Liver (tissue), 9 donors: ENCODE measurements around the gene ZW10. TPM values are rescaled to one million over a fixed set of nuclear protein-coding genes. Genes with fewer than 3 reads are reported as not detected.
"Not testable (repeated sequence)": the region's sequence is repeated elsewhere in the genome, so short reads cannot be mapped to it uniquely, and the experiment has no call there.

Source experiments
- DNase-seq: peaks from one replicate; pipeline ENCODE4 v3.0.0-alpha.2; 2017; ENCODE audit warnings: low spot score
- H3K27ac ChIP-seq, 2 donors: one replicate each; pipeline ENCODE4 v1.7.0; 2013; ENCODE audit warnings: inconsistent platforms in 2 of 2, low read length in 2 of 2, control low read depth in 1 of 2, low read depth in 1 of 2, mild to moderate bottlenecking in 1 of 2
- H3K27me3 ChIP-seq, 4 donors: one replicate each; pipeline versions ENCODE4 v1.6.1 to v1.7.0; 2013; ENCODE audit warnings: low read length in 3 of 4, inconsistent platforms in 1 of 4, mild to moderate bottlenecking in 1 of 4, moderate library complexity in 1 of 4; ENCODE audit not compliant: control insufficient read depth in 4 of 4, insufficient read depth in 4 of 4
- H3K36me3 ChIP-seq, 4 donors: one replicate each; pipeline versions ENCODE4 v1.6.1 to v1.7.0; 2013; ENCODE audit warnings: low read length in 3 of 4, mild to moderate bottlenecking in 3 of 4, low read depth in 1 of 4, moderate library complexity in 1 of 4; ENCODE audit not compliant: control insufficient read depth in 4 of 4, insufficient read depth in 3 of 4
- H3K4me1 ChIP-seq, 4 donors: one replicate each; pipeline versions ENCODE4 v1.6.1 to v1.7.0; 2013; ENCODE audit warnings: low read length in 3 of 4, mild to moderate bottlenecking in 3 of 4, moderate library complexity in 1 of 4; ENCODE audit not compliant: control insufficient read depth in 4 of 4, insufficient read depth in 4 of 4
- H3K4me3 ChIP-seq, 3 donors: one replicate each; pipeline versions ENCODE4 v1.6.1 to v1.7.0; 2013; ENCODE audit warnings: low read length in 3 of 3, control low read depth in 1 of 3, low read depth in 1 of 3, mild to moderate bottlenecking in 1 of 3
- H3K9ac ChIP-seq, 2 donors: one replicate each; pipeline ENCODE4 v1.7.0; 2013; ENCODE audit warnings: low read length in 2 of 2, mild to moderate bottlenecking in 2 of 2, moderate library complexity in 2 of 2, control low read depth in 1 of 2, low read depth in 1 of 2
- H3K9me3 ChIP-seq, 4 donors: one replicate each; pipeline versions ENCODE4 v1.6.1 to v1.7.0; 2013; ENCODE audit warnings: low read length in 3 of 4; ENCODE audit not compliant: control insufficient read depth in 4 of 4
- EGR1 ChIP-seq, 2 donors: IDR thresholded peaks; 2 replicates each; pipeline ENCODE4 v1.6.1; 2016 to 2018; ENCODE audit warnings: antibody characterized with exemption in 2 of 2, low read depth in 2 of 2
- FOXA1 ChIP-seq: IDR thresholded peaks from 2 replicates; pipeline ENCODE4 v1.6.1; 2016; ENCODE audit warnings: antibody characterized with exemption
- FOXA2 ChIP-seq: IDR thresholded peaks from 2 replicates; pipeline ENCODE4 v1.6.1; 2016; ENCODE audit warnings: antibody characterized with exemption
- GABPA ChIP-seq, 2 donors: IDR thresholded peaks in 1 of 2; conservative IDR thresholded peaks in 1 of 2; 2 replicates each; pipeline ENCODE4 v1.6.1; 2016; ENCODE audit warnings: antibody characterized with exemption in 2 of 2, mild to moderate bottlenecking in 1 of 2, moderate library complexity in 1 of 2
- HNF4A ChIP-seq, 2 donors: conservative IDR thresholded peaks; 2 replicates each; pipeline ENCODE4 v1.6.1; 2016; ENCODE audit warnings: antibody characterized with exemption in 2 of 2, mild to moderate bottlenecking in 2 of 2
- HNF4G ChIP-seq: IDR thresholded peaks from 2 replicates; pipeline ENCODE4 v1.6.1; 2016; ENCODE audit warnings: antibody characterized with exemption
- JUND ChIP-seq, 2 donors: IDR thresholded peaks; 2 replicates each; pipeline ENCODE4 v1.6.1; 2016; ENCODE audit warnings: antibody characterized with exemption in 2 of 2
- NR2F2 ChIP-seq: IDR thresholded peaks from 2 replicates; pipeline ENCODE4 v1.6.1; 2016; ENCODE audit warnings: antibody characterized with exemption
- RAD21 ChIP-seq, 2 donors: IDR thresholded peaks; 2 replicates each; pipeline ENCODE4 v1.6.1; 2016; ENCODE audit warnings: antibody characterized with exemption in 2 of 2, mild to moderate bottlenecking in 2 of 2
- RXRA ChIP-seq, 2 donors: IDR thresholded peaks; 2 replicates each; pipeline ENCODE4 v1.6.1; 2017 to 2018; ENCODE audit warnings: antibody characterized with exemption in 2 of 2, mild to moderate bottlenecking in 1 of 2
- SP1 ChIP-seq: IDR thresholded peaks from 2 replicates; pipeline ENCODE4 v1.6.1; 2018; ENCODE audit warnings: antibody characterized with exemption, mild to moderate bottlenecking
- TAF1 ChIP-seq: conservative IDR thresholded peaks from 2 replicates; pipeline ENCODE4 v1.6.1; 2016; ENCODE audit warnings: antibody characterized with exemption, mild to moderate bottlenecking
- YY1 ChIP-seq: IDR thresholded peaks from 2 replicates; pipeline ENCODE4 v1.6.1; 2016; ENCODE audit warnings: antibody characterized with exemption, mild to moderate bottlenecking
- WGBS: extraction: QIAGEN DNeasy Blood & Tissue Kit; methylation state at CpG from one replicate; pipeline ENCODE4 v1.1.7; 2013; 5-methylcytosine and 5-hydroxymethylcytosine counted together
- polyA plus RNA-seq, 2 donors: library from polyadenylated mRNA; stranded (reverse) in 1 of 2; unstranded in 1 of 2; fragments of 200-250 nt in 1 of 2; fragments of >200 nt in 1 of 2; fragmentation: Nextera tagmentation in 1 of 2; extraction: Ambion mirVana in 1 of 2; gene quantifications; one replicate each; pipeline versions ENCODE4 v1.2.1 to v1.2.3, GENCODE V29; 2013 to 2015
- total RNA-seq, 2 donors: library from RNA; depleted of rRNA; stranded (reverse); fragments of >200 nt; gene quantifications; one replicate each; pipeline ENCODE4 v1.2.3, GENCODE V29; 2014
- TF ChIP-seq, protein P1 (sequence below): IDR thresholded peaks from 2 replicates; pipeline ENCODE4 v1.6.1; 2016; ENCODE audit warnings: antibody characterized with exemption
- TF ChIP-seq, protein P2 (sequence below): IDR thresholded peaks from 2 replicates; pipeline ENCODE4 v1.6.1; 2016; ENCODE audit warnings: antibody characterized with exemption, mild to moderate bottlenecking
- TF ChIP-seq, protein P3 (sequence below): fragments of 150-350 bp; IDR thresholded peaks from 2 replicates; pipeline ENCODE4 v1.5.1; 2017; ENCODE audit warnings: improper control_type of control experiment, low read depth, low read length; ENCODE audit not compliant: missing input control
- TF ChIP-seq, protein P4 (sequence below): IDR thresholded peaks from 2 replicates; pipeline ENCODE4 v1.6.1; 2016; ENCODE audit warnings: antibody characterized with exemption
- TF ChIP-seq, protein P5 (sequence below): IDR thresholded peaks from 2 replicates; pipeline ENCODE4 v1.6.1; 2016; ENCODE audit warnings: antibody characterized with exemption
- donor health status: healthy.
- donor health status: healthy.
- donor health status: healthy.
- donor health status: healthy.
- donor health status: healthy.

Gene ZW10
- total and polyA plus RNA-seq, 4 donors: 3.7 to 16.8 (median 9.3) TPM

DNA sequence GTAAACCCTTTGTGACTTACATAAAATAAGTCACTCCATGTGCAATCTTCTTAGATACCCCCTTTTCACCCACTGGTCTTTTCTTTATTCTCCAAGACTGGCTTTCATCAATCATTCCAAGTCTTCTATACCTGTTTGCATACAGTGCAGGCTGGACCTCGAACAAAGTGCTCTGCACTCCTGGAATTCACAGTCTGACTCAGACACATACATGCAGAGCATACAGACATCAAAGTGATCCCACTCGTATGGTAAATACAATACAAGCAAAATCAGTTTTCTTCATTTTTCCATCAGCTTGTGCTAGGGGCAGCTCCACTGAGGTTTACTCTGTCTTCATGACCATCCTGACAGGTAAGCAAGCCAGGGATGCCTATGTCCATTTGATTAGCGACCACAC, 50.6 kb downstream of the ZW10 start (continued):
- TF ChIP-seq, protein P1, sequence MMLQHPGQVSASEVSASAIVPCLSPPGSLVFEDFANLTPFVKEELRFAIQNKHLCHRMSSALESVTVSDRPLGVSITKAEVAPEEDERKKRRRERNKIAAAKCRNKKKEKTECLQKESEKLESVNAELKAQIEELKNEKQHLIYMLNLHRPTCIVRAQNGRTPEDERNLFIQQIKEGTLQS: no peak
- TF ChIP-seq TAF1 (no peak), FOXA1 (no peak), SP1 (no peak), JUND (IDR thresholded peaks at IDR 0.05) (no peak), RAD21 (IDR thresholded peaks at IDR 0.05) (no peak)

DNA sequence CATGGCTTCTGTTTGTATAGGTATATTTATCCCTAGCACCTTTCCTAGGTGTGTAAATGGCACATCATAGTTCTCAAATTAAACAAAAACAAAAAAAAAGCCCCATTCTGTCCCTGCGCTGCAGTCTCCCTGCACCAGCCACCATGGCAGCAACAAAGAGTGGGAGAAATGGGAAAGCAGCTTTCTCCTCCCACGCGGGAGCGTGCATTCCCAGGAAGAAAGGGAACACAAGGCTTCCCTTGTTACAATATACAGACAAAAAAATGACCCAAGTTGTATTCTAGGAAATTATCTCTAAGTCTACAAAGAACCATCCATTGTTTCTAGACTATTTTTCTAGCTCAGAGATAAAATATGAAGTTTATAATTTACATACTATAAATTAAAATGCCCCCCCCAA, 51.3 kb downstream of the ZW10 start:
- Histone ChIP-seq H3K9me3 (no peaks in the 10 kb centered on the region), H3K27me3 (no peaks in the 10 kb centered on the region), H3K4me3 (no peak overlapping the region), H3K4me1 (peaks cover 0 to 4% (median 0%) of the 10 kb centered on the region in 4 donors), H3K9ac (no peak overlapping the region), H3K36me3 (peaks cover 0 to 5% (median 2%) of the 10 kb centered on the region in 4 donors), H3K27ac (no peak overlapping the region)
- WGBS: 96% methylated on average over 4 of the region's 4 CpGs
- TF ChIP-seq RXRA (IDR thresholded peaks at IDR 0.05) (no peak), SP1 (no peak)
- TF ChIP-seq, protein P1: no peak
- no peak for DNase-seq

DNA sequence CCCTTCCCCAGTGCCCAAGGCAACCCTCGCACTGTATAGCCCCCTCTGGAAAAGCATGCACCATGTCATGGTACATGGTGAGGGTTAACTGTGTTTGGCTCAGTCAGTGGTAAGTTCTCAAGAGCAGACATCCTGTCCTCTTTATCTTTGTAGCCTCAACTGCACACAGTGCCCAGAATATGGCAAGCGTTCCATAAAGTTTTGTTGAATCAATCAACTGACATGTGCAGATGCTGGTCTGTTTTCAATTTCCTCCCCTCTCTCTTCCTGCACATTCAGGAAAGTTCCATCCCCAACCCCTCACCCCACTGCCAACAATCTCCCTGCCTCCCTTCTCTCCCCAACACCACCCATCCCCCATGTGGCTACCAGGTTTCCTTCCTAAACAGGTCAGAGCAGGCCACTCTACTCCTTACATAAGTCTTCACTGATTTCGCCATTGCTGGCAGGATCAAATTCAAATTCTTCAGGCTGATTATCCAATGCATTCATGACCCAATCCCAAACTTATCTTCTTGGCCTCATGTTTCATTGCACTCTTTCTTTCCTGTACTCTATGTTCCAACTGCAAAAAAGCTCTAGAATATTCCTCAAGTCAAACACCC, 51.9 kb downstream of the ZW10 start:
- no peak for DNase-seq
- H3K27me3 ChIP-seq: no peaks in the 10 kb centered on the region
- peaks cover 0 to 4% (median 0%) of the 10 kb centered on the region in 4 donors for H3K4me1 ChIP-seq
- WGBS: 93% methylated on average over 3 of the region's 3 CpGs
- TF ChIP-seq YY1 (no peak), GABPA (IDR thresholded peaks at IDR 0.05 in 1 of 2, conservative IDR thresholded peaks at IDR 0.05 in 1 of 2) (no peak), JUND (IDR thresholded peaks at IDR 0.05) (no peak), FOXA1 (no peak), HNF4G (no peak), EGR1 (IDR thresholded peaks at IDR 0.05; ENCODE audit: low read depth in 2 of 2) (no peak), HNF4A (conservative IDR thresholded peaks at IDR 0.05) (no peak), FOXA2 (no peak), NR2F2 (no peak), TAF1 (no peak), RAD21 (IDR thresholded peaks at IDR 0.05) (no peak), RXRA (IDR thresholded peaks at IDR 0.05) (no peak), SP1 (no peak)
- TF ChIP-seq, protein P2, sequence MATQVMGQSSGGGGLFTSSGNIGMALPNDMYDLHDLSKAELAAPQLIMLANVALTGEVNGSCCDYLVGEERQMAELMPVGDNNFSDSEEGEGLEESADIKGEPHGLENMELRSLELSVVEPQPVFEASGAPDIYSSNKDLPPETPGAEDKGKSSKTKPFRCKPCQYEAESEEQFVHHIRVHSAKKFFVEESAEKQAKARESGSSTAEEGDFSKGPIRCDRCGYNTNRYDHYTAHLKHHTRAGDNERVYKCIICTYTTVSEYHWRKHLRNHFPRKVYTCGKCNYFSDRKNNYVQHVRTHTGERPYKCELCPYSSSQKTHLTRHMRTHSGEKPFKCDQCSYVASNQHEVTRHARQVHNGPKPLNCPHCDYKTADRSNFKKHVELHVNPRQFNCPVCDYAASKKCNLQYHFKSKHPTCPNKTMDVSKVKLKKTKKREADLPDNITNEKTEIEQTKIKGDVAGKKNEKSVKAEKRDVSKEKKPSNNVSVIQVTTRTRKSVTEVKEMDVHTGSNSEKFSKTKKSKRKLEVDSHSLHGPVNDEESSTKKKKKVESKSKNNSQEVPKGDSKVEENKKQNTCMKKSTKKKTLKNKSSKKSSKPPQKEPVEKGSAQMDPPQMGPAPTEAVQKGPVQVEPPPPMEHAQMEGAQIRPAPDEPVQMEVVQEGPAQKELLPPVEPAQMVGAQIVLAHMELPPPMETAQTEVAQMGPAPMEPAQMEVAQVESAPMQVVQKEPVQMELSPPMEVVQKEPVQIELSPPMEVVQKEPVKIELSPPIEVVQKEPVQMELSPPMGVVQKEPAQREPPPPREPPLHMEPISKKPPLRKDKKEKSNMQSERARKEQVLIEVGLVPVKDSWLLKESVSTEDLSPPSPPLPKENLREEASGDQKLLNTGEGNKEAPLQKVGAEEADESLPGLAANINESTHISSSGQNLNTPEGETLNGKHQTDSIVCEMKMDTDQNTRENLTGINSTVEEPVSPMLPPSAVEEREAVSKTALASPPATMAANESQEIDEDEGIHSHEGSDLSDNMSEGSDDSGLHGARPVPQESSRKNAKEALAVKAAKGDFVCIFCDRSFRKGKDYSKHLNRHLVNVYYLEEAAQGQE: no peak
- TF ChIP-seq, protein P3, sequence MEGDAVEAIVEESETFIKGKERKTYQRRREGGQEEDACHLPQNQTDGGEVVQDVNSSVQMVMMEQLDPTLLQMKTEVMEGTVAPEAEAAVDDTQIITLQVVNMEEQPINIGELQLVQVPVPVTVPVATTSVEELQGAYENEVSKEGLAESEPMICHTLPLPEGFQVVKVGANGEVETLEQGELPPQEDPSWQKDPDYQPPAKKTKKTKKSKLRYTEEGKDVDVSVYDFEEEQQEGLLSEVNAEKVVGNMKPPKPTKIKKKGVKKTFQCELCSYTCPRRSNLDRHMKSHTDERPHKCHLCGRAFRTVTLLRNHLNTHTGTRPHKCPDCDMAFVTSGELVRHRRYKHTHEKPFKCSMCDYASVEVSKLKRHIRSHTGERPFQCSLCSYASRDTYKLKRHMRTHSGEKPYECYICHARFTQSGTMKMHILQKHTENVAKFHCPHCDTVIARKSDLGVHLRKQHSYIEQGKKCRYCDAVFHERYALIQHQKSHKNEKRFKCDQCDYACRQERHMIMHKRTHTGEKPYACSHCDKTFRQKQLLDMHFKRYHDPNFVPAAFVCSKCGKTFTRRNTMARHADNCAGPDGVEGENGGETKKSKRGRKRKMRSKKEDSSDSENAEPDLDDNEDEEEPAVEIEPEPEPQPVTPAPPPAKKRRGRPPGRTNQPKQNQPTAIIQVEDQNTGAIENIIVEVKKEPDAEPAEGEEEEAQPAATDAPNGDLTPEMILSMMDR: no peak
- TF ChIP-seq, protein P4, sequence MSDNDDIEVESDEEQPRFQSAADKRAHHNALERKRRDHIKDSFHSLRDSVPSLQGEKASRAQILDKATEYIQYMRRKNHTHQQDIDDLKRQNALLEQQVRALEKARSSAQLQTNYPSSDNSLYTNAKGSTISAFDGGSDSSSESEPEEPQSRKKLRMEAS: no peak
- TF ChIP-seq, protein P1: no peak
- TF ChIP-seq, protein P5, sequence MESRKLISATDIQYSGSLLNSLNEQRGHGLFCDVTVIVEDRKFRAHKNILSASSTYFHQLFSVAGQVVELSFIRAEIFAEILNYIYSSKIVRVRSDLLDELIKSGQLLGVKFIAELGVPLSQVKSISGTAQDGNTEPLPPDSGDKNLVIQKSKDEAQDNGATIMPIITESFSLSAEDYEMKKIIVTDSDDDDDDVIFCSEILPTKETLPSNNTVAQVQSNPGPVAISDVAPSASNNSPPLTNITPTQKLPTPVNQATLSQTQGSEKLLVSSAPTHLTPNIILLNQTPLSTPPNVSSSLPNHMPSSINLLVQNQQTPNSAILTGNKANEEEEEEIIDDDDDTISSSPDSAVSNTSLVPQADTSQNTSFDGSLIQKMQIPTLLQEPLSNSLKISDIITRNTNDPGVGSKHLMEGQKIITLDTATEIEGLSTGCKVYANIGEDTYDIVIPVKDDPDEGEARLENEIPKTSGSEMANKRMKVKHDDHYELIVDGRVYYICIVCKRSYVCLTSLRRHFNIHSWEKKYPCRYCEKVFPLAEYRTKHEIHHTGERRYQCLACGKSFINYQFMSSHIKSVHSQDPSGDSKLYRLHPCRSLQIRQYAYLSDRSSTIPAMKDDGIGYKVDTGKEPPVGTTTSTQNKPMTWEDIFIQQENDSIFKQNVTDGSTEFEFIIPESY: no peak
- H3K27ac ChIP-seq: no peak overlapping the region
- peaks cover 0 to 5% (median 2%) of the 10 kb centered on the region in 4 donors for H3K36me3 ChIP-seq
- no peak overlapping the region for H3K4me3 ChIP-seq
- no peaks in the 10 kb centered on the region for H3K9me3 ChIP-seq
- H3K9ac ChIP-seq: no peak overlapping the region

DNA sequence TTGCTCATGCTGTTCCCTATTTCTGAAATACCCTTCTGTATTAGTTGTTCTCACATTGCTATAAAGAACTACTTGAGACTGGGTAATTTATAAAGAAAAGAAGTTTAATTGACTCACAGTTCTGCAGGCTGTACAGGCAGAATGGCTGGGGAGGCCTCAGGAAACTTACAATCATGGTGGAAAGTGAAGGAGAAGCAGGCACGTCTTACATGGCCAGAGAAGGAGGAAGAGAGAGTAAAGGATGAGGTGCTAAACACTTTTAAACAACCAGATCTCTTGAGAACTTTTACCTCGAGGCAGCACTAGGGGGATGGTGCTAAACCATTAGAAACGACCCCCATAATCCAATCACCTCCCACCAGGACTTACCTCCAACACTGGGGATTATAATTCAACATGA, 53.0 kb downstream of the ZW10 start:
- WGBS: 85% methylated on average over 3 of the region's 3 CpGs
- not testable (repeated sequence) for DNase-seq, H3K9ac ChIP-seq

More for the DNA sequence above, 53.0 kb downstream of the ZW10 start:
- H3K4me3 ChIP-seq, H3K27me3 ChIP-seq, H3K9me3 ChIP-seq, H3K36me3 ChIP-seq, H3K4me1 ChIP-seq, H3K27ac ChIP-seq: not testable (repeated sequence)
